GM19351 (cell line): ENCODE results near the gene ST7.
"Not testable (repeated sequence)": the region's sequence is repeated elsewhere in the genome, so short reads cannot be mapped to it uniquely, and the experiment has no call there.

Experiments used
- ATAC-seq: cut with Tn5 transposase; IDR thresholded peaks from one replicate; pipeline ENCODE4 v1.9.1; 2021; ENCODE audit warnings: mild to moderate bottlenecking, moderate library complexity; ENCODE audit not compliant: unreplicated experiment

The ST7 gene

DNA sequence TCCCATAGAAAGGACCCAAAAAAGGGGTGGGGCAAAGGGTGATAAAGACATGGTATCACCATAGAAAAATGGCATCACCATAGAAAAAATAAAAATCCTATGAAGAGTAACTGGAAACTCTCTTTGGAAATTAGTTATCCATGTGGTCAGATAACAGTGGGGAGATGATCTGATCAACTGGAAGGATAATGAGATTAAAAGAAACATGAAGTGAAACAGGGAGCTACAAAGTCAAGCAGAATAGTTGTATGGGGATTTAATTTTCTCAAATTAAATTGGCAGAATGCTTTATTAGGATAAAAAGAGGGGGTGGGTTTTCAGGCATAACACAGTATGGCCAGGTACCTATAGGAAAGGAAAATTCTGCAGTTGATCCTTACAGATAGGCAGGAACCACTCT is 258.3 kb downstream of the ST7 start:
- no peak for ATAC-seq

GRCh38 chr7:117212969-117213877 is 259.9 kb downstream of the ST7 start:
- peak; percentile 84 for ATAC-seq

GRCh38 chr7:117216010-117216409 is 262.7 kb downstream of the ST7 start:
- ATAC-seq = no peak

- no peak for ATAC-seq
Observed at GRCh38 chr7:117216436-117217069, 263.3 kb downstream of the ST7 start.

- no peak for ATAC-seq
Observed at GRCh38 chr7:117217106-117218035, 264.1 kb downstream of the ST7 start.

DNA sequence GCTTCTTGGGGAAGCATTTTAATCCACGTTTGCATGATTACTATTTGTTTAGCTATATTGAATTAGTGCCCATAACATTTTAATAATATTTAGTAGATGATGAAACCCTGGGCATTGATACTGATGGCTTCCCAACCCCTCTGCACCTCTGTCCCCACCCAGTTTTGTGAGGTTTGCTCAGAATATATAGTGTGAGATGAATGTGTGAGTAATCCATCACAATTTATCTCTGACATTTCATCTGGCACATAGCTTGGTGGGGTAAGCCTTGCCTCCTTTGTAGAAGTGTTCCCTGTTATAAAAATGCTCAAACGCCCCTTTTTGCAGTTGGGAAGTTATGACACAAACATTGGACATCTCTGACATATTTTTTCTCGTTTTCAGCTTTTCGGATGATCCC is 265.4 kb downstream of the ST7 start:
- ATAC-seq = no peak

GRCh38 chr7:117219485-117219884 is 266.2 kb downstream of the ST7 start:
- ATAC-seq = no peak

- ATAC-seq = no peak
Observed at GRCh38 chr7:117220836-117221235, 267.5 kb downstream of the ST7 start.

GRCh38 chr7:117225536-117225935 is 272.2 kb downstream of the ST7 start:
- ATAC-seq = no peak

- no peak for ATAC-seq
Observed at GRCh38 chr7:117227091-117227490, 273.8 kb downstream of the ST7 start.

- ATAC-seq = no peak
Observed at GRCh38 chr7:117229350-117229749, 276.0 kb downstream of the ST7 start.

DNA sequence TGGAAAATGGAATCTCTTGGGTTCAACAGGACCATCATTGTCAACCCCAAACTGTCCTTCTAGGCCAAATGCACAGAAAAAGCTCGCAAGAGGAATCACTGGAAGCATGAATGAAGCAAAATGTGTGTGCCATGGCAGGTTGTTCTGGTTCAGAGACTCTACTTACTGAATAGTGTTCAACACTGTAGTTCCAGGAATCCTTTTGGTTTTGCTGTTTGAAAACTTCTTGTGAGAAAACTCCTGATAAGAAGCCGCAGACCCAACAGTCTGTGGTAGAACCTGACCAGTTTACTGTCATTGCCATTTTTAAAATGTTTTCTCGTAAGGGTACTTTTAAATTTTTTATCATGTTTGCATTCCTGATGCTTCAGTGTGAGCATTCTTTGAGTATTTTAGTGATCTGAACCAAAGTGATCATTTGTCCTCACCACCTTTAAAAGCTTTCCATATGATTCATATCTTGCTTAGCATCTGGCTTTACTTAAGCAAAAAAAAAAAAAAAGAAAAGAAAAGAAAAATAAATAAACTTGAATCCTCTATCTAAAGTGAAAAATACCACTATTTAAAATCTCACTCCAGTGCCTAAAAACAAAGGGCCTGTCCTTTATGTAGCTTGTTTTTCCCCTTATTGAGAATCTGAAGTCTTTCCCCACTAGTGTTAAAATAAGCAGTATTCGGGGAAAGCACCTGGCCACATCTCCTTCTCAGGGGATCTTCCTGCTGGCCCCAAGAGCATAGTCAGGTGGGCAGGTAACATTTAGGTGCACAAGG is 277.2 kb downstream of the ST7 start:
- ATAC-seq = peak; percentile 75

DNA sequence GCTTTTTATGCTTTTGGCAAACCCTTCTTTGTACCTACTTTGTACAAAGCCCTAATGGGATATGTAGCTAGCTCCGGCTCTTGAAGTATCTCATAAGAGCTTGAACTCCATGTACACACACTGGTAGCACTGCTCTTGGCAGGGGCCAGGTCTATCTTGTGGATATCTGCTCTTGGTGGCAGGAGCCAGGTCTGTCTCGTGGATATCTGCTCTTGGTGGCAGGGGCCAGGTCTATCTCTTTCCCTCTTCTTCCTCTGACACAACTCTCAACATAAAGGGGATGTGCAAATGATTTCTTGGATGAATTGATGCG is 277.7 kb downstream of the ST7 start:
- ATAC-seq = no peak

DNA sequence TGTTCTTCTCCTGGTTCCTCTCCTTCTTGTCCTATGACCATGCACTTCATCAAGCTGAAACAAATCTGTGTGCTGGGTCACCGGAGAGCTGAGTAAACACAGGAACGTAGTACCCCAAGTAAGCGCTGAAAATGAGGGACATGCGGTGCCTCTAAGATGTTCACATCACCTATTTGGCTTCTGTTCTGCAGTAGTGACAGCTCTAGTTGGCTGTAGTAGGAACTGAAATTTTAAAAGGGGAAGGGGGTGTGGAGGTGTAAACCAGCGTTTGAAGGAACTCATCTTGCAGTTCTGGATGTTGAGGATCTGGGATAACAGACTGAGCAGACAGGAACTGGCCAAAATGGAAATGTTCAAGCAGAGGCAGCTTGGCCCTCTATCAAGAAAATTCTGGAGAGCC is 284.3 kb downstream of the ST7 start:
- peak; percentile 74 for ATAC-seq

DNA sequence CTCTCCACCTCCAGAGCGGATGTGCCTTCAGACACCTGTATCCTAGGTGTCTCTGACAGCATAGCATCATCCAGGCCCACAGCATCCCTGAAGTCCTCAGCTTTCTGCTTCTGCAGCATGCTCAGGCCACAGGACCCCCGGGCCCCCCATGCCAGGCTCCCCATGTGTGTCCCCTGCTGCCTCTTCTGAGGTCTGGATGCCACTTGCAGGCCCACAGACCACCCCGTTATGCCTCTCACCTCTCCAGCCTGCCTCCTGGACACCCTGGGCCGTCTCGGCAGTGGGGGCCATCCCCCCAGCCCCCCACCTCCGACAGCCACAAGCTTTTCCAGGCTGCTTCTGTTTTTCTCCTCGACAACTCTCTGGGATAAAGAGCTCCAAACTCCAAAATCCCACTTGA is 285.2 kb downstream of the ST7 start:
- ATAC-seq = no peak

GRCh38 chr7:117238937-117239336 is 285.6 kb downstream of the ST7 start:
- no peak for ATAC-seq

DNA sequence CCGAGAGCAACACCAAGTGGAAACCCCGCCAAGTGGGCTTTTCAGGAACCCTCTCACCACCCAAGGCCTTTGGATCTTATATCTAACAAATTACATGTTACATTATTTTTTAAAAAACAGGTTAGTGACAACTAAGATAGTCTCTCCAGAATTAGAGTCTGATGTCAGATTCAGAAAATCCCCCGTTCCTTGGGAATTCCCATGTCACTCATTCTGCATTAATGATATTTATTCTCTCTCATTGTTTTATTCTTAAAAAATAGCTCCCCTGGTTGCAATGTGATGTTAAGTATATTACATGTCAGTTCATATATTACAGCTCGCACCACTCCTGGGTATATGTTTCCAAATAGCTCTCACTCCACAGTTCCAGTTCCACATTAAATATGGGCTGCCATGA is 287.8 kb downstream of the ST7 start:
- no peak for ATAC-seq

- no peak for ATAC-seq
Observed at GRCh38 chr7:117243390-117243789, 290.1 kb downstream of the ST7 start.

DNA sequence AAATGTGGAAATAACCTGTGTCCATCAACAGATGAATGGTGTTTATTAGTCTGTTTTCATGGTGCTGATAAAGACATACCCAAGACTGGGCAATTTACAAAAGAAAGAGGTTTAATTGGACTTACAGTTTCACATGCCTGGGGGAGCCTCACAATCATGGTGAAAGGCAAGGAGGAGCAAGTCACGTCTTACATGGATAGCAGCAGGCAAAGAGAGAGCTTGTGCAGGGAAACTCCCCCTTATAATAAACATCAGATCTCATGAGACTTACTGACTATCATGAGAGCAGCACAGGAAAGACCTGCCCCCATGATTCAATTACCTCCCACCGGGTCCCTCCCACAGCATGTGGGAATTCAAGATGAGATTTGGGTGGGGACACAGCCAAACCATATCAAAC is 292.4 kb downstream of the ST7 start:
- not testable (repeated sequence) for ATAC-seq

GRCh38 chr7:117247809-117248208 is 294.5 kb downstream of the ST7 start:
- no peak for ATAC-seq

GRCh38 chr7:117248829-117249228 is 295.5 kb downstream of the ST7 start:
- no peak for ATAC-seq
